Measurements from ENCODE around the gene GLP1R.

DNA sequence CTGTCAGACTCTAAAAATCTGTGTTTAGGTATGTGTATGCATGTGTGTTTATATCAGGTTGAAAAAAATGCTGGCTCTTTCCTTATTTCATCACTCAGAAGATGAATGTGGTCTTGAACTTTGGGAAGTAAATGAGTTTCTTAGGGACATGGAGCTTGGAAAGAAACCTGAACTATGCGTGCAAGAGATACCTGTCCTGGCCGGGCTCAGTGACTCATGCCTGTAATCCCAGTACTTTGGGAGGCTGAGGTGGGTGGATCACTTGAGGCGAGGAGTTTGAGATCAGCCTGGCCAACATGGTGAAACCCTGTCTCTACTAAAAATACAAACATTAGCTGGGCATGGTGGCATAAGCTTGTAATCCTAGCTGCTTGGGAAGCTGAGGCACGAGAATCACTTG lies 4.4 kb upstream of the GLP1R start:
- TF ChIP-seq RAD21 (IDR thresholded peaks at IDR 0.05; ENCODE audit: low read length) = no peak
- TF ChIP-seq, protein P1, sequence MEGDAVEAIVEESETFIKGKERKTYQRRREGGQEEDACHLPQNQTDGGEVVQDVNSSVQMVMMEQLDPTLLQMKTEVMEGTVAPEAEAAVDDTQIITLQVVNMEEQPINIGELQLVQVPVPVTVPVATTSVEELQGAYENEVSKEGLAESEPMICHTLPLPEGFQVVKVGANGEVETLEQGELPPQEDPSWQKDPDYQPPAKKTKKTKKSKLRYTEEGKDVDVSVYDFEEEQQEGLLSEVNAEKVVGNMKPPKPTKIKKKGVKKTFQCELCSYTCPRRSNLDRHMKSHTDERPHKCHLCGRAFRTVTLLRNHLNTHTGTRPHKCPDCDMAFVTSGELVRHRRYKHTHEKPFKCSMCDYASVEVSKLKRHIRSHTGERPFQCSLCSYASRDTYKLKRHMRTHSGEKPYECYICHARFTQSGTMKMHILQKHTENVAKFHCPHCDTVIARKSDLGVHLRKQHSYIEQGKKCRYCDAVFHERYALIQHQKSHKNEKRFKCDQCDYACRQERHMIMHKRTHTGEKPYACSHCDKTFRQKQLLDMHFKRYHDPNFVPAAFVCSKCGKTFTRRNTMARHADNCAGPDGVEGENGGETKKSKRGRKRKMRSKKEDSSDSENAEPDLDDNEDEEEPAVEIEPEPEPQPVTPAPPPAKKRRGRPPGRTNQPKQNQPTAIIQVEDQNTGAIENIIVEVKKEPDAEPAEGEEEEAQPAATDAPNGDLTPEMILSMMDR (IDR thresholded peaks at IDR 0.05) = no peak

Data from SK-N-SH (cell line).